ENCODE data around the gene AKR1C1.
A peak's percentile ranks its signal among the peaks of the same experiment; 100 is the strongest.
"Not testable (repeated sequence)": the region's sequence is repeated elsewhere in the genome, so short reads cannot be mapped to it uniquely, and the experiment has no call there.

The AKR1C1 gene

GRCh38 chr10:4937346-4937745, 25.9 kb upstream of the AKR1C1 start:
- H2BK5ac ChIP-seq (ENCODE audit: low read length), result no peak overlapping the region
- no peak overlapping the region for H2BK12ac ChIP-seq (ENCODE audit: low read length)
- H3K9ac ChIP-seq (ENCODE audit: low read depth, low read length, poor library complexity), result no peak overlapping the region
- H3K23ac ChIP-seq (ENCODE audit: low read depth, low read length, poor library complexity), result no peak overlapping the region
- H3K36me3 ChIP-seq (replicated peaks in 1 of 2; ENCODE audit: control insufficient read depth in 2 of 2, insufficient read depth in 2 of 2, low read length in 2 of 2), result no peaks in the 10 kb centered on the region
- H2BK15ac ChIP-seq (ENCODE audit: low read length), result no peak overlapping the region
- H4K91ac ChIP-seq (ENCODE audit: low read depth, low read length, poor library complexity), result no peak overlapping the region
- no peak overlapping the region for H4K8ac ChIP-seq (ENCODE audit: low read depth, low read length)
- no peak overlapping the region for H2BK120ac ChIP-seq (ENCODE audit: low read depth, low read length)
- H3K4me2 ChIP-seq (ENCODE audit: insufficient read depth, low read length, poor library complexity, severe bottlenecking), result no peak overlapping the region
- no peak overlapping the region for H2AK5ac ChIP-seq (ENCODE audit: low read depth, low read length)
- H3K14ac ChIP-seq (ENCODE audit: low read length), result no peak overlapping the region
- no peak overlapping the region for H3K4me3 ChIP-seq (ENCODE audit: low read length in 2 of 2)
- no peaks in the 10 kb centered on the region for H3K4me1 ChIP-seq (ENCODE audit: control insufficient read depth in 2 of 2, insufficient read depth in 1 of 2, low read depth in 1 of 2, low read length in 2 of 2)
- no peaks in the 10 kb centered on the region for H3K27me3 ChIP-seq (ENCODE audit: control insufficient read depth in 3 of 3, insufficient read depth in 3 of 3, low read depth in 1 of 3, low read length in 3 of 3)
- H2AFZ ChIP-seq (ENCODE audit: low read length), result no peak overlapping the region
- no peak overlapping the region for H3K4ac ChIP-seq (ENCODE audit: low read length)
- H3K27ac ChIP-seq (replicated peaks; ENCODE audit: low read length), result no peak overlapping the region
- DNase-seq (ENCODE audit: low spot score), result no peak
- peaks cover 0 to 2% of the 10 kb centered on the region in 2 donors for H3K9me3 ChIP-seq (replicated peaks in 1 of 2; ENCODE audit: control insufficient read depth in 2 of 2, insufficient read depth in 1 of 2, low read depth in 1 of 2, low read length in 2 of 2)
- no CpG with 5 or more reads among the region's 23 CpGs for WGBS, 2 donors (ENCODE audit: extremely low coverage in 2 of 2, insufficient read length in 2 of 2, insufficient replicate concordance in 1 of 2)
- H3K18ac ChIP-seq (ENCODE audit: low read length), result peak overlapping the region; percentile 81
- no peaks in the 10 kb centered on the region for H3K79me1 ChIP-seq (ENCODE audit: low read depth, low read length)

GRCh38 chr10:4939224-4940072, 23.8 kb upstream of the AKR1C1 start:
- Histone ChIP-seq H2BK120ac (ENCODE audit: low read depth, low read length) (no peak overlapping the region), H2AFZ (ENCODE audit: low read length) (no peak overlapping the region), H2BK15ac (ENCODE audit: low read length) (no peak overlapping the region), H3K4me1 (ENCODE audit: control insufficient read depth in 2 of 2, insufficient read depth in 1 of 2, low read depth in 1 of 2, low read length in 2 of 2) (no peaks in the 10 kb centered on the region), H2AK5ac (ENCODE audit: low read depth, low read length) (no peak overlapping the region), H3K4ac (ENCODE audit: low read length) (no peak overlapping the region), H3K4me2 (ENCODE audit: insufficient read depth, low read length, poor library complexity, severe bottlenecking) (no peak overlapping the region), H3K27me3 (ENCODE audit: control insufficient read depth in 3 of 3, insufficient read depth in 3 of 3, low read depth in 1 of 3, low read length in 3 of 3) (no peaks in the 10 kb centered on the region), H3K27ac (replicated peaks; ENCODE audit: low read length) (no peak overlapping the region), H3K36me3 (replicated peaks in 1 of 2; ENCODE audit: control insufficient read depth in 2 of 2, insufficient read depth in 2 of 2, low read length in 2 of 2) (no peaks in the 10 kb centered on the region), H3K9me3 (replicated peaks in 1 of 2; ENCODE audit: control insufficient read depth in 2 of 2, insufficient read depth in 1 of 2, low read depth in 1 of 2, low read length in 2 of 2) (peaks cover 0 to 2% of the 10 kb centered on the region in 2 donors), H4K91ac (ENCODE audit: low read depth, low read length, poor library complexity) (no peak overlapping the region), H3K9ac (ENCODE audit: low read depth, low read length, poor library complexity) (no peak overlapping the region), H3K4me3 (ENCODE audit: low read length in 2 of 2) (no peak overlapping the region), H4K8ac (ENCODE audit: low read depth, low read length) (no peak overlapping the region), H2BK12ac (ENCODE audit: low read length) (no peak overlapping the region), H3K18ac (ENCODE audit: low read length) (no peak overlapping the region), H3K23ac (ENCODE audit: low read depth, low read length, poor library complexity) (no peak overlapping the region), H3K79me1 (ENCODE audit: low read depth, low read length) (no peaks in the 10 kb centered on the region), H3K14ac (ENCODE audit: low read length) (no peak overlapping the region), H2BK5ac (ENCODE audit: low read length) (no peak overlapping the region)
- no CpG with 5 or more reads among the region's 7 CpGs for WGBS, 2 donors (ENCODE audit: extremely low coverage in 2 of 2, insufficient read length in 2 of 2, insufficient replicate concordance in 1 of 2)
- no peak for DNase-seq (ENCODE audit: low spot score)

- WGBS, 2 donors (ENCODE audit: extremely low coverage in 2 of 2, insufficient read length in 2 of 2, insufficient replicate concordance in 1 of 2), result no CpG with 5 or more reads among the region's 6 CpGs
- not testable (repeated sequence) for H2BK12ac ChIP-seq (ENCODE audit: low read length); H3K14ac ChIP-seq (ENCODE audit: low read length); H3K27me3 ChIP-seq (ENCODE audit: control insufficient read depth in 3 of 3, insufficient read depth in 3 of 3, low read depth in 1 of 3, low read length in 3 of 3); H3K18ac ChIP-seq (ENCODE audit: low read length); H2BK15ac ChIP-seq (ENCODE audit: low read length); H3K4me1 ChIP-seq (ENCODE audit: control insufficient read depth in 2 of 2, insufficient read depth in 1 of 2, low read depth in 1 of 2, low read length in 2 of 2); H2AK5ac ChIP-seq (ENCODE audit: low read depth, low read length); H2AFZ ChIP-seq (ENCODE audit: low read length); H3K23ac ChIP-seq (ENCODE audit: low read depth, low read length, poor library complexity); H3K4me3 ChIP-seq (ENCODE audit: low read length in 2 of 2); H3K27ac ChIP-seq (replicated peaks; ENCODE audit: low read length); H2BK120ac ChIP-seq (ENCODE audit: low read depth, low read length); H3K36me3 ChIP-seq (replicated peaks in 1 of 2; ENCODE audit: control insufficient read depth in 2 of 2, insufficient read depth in 2 of 2, low read length in 2 of 2); H2BK5ac ChIP-seq (ENCODE audit: low read length); DNase-seq (ENCODE audit: low spot score); H3K4ac ChIP-seq (ENCODE audit: low read length); H3K9ac ChIP-seq (ENCODE audit: low read depth, low read length, poor library complexity); H4K91ac ChIP-seq (ENCODE audit: low read depth, low read length, poor library complexity); H3K9me3 ChIP-seq (replicated peaks in 1 of 2; ENCODE audit: control insufficient read depth in 2 of 2, insufficient read depth in 1 of 2, low read depth in 1 of 2, low read length in 2 of 2); H4K8ac ChIP-seq (ENCODE audit: low read depth, low read length); H3K4me2 ChIP-seq (ENCODE audit: insufficient read depth, low read length, poor library complexity, severe bottlenecking); H3K79me1 ChIP-seq (ENCODE audit: low read depth, low read length)
These were observed 23.2 kb upstream of the AKR1C1 start for GRCh38 chr10:4940073-4940428.

- not testable (repeated sequence) for H2BK12ac ChIP-seq (ENCODE audit: low read length); H3K79me1 ChIP-seq (ENCODE audit: low read depth, low read length); H2AK5ac ChIP-seq (ENCODE audit: low read depth, low read length); H2BK15ac ChIP-seq (ENCODE audit: low read length); H3K4me2 ChIP-seq (ENCODE audit: insufficient read depth, low read length, poor library complexity, severe bottlenecking); DNase-seq (ENCODE audit: low spot score); H2AFZ ChIP-seq (ENCODE audit: low read length); H3K27me3 ChIP-seq (ENCODE audit: control insufficient read depth in 3 of 3, insufficient read depth in 3 of 3, low read depth in 1 of 3, low read length in 3 of 3); H2BK5ac ChIP-seq (ENCODE audit: low read length); H4K91ac ChIP-seq (ENCODE audit: low read depth, low read length, poor library complexity); H3K4me3 ChIP-seq (ENCODE audit: low read length in 2 of 2); H3K27ac ChIP-seq (replicated peaks; ENCODE audit: low read length); H3K9me3 ChIP-seq (replicated peaks in 1 of 2; ENCODE audit: control insufficient read depth in 2 of 2, insufficient read depth in 1 of 2, low read depth in 1 of 2, low read length in 2 of 2); H3K14ac ChIP-seq (ENCODE audit: low read length); H2BK120ac ChIP-seq (ENCODE audit: low read depth, low read length); H4K8ac ChIP-seq (ENCODE audit: low read depth, low read length); H3K18ac ChIP-seq (ENCODE audit: low read length); H3K23ac ChIP-seq (ENCODE audit: low read depth, low read length, poor library complexity); H3K4ac ChIP-seq (ENCODE audit: low read length); H3K36me3 ChIP-seq (replicated peaks in 1 of 2; ENCODE audit: control insufficient read depth in 2 of 2, insufficient read depth in 2 of 2, low read length in 2 of 2); H3K9ac ChIP-seq (ENCODE audit: low read depth, low read length, poor library complexity); H3K4me1 ChIP-seq (ENCODE audit: control insufficient read depth in 2 of 2, insufficient read depth in 1 of 2, low read depth in 1 of 2, low read length in 2 of 2)
- WGBS, 2 donors (ENCODE audit: extremely low coverage in 2 of 2, insufficient read length in 2 of 2, insufficient replicate concordance in 1 of 2), result no CpG with 5 or more reads among the region's 2 CpGs
These were observed 22.3 kb upstream of the AKR1C1 start for GRCh38 chr10:4940909-4941308.

Data from neuronal stem cell (in vitro differentiated cells).